GM19025 (cell line): Measurements from ENCODE around the gene HELZ.
"Not testable (repeated sequence)": the region's sequence is repeated elsewhere in the genome, so short reads cannot be mapped to it uniquely, and the experiment has no call there.

Experiments
- ATAC-seq: cut with Tn5 transposase; IDR thresholded peaks from one replicate; pipeline ENCODE4 v1.9.1; 2021; ENCODE audit warnings: mild to moderate bottlenecking, low read depth, moderate library complexity; ENCODE audit not compliant: unreplicated experiment

HELZ gene

GRCh38 chr17:67150826-67151225 is 94.2 kb downstream of the HELZ start:
- ATAC-seq: no peak

DNA sequence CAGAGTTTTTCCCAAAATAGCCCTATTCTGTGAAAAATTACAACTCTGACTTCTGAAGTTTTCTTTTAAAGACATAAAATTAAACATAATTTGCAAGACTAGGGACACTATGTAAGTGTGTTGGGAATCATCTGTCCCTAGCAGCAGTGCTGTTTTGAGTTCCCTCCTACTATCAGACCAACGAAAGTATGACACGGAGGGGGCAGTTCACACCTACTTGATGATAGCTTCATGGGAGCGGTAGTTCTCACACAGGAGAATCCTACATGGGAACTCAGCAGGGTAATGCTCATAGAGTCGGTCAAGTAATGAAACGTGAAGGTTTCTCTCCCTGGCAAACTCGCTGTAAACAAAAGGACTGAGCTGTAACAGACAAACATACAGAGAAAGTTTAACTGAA is 96.6 kb downstream of the HELZ start:
- no peak for ATAC-seq

- no peak for ATAC-seq
Observed at GRCh38 chr17:67145183-67145805, 99.7 kb downstream of the HELZ start.

DNA sequence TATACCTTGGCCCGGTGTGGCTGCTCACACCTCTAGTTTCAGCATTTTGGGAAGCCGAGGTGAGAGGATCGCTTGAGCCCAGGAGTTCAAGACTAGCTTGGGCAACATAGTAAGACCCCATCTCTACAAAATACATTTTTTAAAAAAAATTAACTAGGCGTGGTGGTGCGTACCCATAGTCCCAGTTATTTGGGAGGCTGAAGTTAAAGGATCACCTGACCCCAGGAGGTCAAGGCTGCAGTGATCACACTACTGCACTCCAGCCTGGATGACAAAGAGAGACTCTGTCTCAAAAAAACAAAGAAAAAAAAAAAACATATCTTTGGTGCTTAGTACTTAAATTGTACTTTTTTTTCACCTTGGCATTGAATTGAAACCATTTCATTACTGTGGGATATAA is 101.7 kb downstream of the HELZ start:
- ATAC-seq: no peak

DNA sequence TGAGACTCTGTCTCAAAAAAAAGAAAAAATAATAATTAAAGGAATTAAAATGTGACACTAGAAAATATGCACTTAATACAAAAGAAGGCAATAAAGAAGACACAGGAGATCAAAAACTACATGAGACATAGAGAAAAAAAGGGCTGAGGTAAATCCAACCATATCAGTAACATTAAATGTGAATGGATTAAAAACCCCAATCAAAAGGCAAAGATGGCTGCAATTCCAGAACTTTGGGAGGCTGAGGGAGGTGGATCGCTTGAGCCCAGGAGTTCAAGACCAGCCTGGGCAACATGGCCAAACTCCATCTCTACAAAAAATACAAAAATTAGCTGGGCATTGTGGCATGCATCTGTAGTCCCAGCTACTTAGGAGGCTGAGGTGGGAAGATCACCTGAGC is 103.0 kb downstream of the HELZ start:
- ATAC-seq: not testable (repeated sequence)

DNA sequence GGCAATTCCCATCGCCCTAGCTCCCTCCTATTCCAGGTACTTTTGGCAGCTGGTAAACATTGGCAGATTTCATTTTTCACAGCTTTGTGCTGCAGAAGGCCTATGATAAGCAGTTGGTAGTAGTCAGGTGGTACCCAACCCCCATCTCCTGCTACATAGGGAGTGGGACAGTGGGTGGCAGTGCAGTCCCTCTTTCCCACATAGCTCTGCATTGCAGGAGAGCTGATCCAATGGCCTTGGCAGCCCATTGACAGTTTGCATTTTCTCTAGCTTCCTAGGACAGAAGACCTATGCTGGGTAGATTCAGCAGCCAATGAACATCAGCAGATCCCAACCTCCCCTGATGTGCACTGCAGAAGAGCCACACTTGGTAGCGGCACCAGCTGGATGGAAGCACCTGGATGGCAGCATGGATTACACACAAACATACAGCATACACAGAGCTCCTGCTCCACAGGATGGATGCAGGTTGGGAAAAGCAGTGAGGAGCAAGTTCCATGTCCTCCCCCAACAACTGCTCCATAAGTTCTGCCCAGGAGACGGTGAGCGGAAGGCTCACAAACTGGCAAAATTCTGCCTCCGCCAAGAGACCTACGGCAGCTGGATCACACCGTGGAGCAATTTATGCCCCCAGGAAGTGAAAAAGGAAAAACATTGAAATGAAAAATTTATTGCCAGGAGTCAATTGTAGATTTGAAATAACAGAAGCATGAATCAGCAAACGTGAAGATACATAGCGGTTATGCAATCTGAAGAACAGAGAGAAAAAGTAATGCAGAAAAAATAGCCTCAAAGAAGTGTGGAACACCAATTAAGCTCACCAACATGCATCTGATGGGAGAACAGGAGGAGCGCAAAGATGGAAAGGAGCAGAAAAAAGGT is 105.0 kb downstream of the HELZ start:
- no peak for ATAC-seq

GRCh38 chr17:67139289-67139688 is 105.7 kb downstream of the HELZ start:
- ATAC-seq: no peak

DNA sequence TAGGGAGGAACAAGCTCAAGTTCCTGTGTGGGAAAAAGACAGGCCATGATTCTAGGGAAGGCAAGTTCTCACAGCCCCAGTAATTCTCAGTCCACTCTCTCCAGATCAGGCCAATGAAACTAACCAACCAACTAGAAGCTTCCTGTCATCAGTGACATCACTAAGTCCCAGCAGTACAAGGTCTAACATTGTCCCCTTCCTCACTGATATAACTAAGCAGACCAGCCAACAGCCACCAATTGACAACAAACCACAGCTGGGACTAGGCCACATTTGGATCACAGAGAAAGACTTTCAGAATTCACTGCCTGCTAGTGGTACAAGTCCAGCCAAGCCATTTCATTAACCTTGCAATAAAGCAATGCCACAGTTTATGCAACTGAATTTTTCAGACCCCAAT is 106.6 kb downstream of the HELZ start:
- ATAC-seq: no peak

GRCh38 chr17:67137860-67138259 is 107.1 kb downstream of the HELZ start:
- no peak for ATAC-seq

DNA sequence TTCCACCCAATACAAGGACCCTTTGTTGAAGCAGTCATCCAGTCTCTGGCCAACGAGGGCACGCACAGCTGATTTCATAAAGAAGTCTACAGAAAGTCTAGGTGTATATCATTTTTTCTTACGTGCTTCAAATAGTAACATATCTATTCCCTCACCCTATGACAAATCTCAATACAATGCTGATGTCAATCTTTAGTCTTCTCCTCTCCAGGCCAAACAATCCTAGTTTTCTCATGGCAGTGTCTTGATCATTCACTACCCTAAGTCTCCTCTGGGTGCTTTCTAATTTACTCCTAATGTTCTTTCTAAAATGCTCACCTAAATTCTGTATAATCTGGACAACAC is 108.0 kb downstream of the HELZ start:
- ATAC-seq: no peak

- ATAC-seq: no peak
Observed at GRCh38 chr17:67136191-67137025, 108.6 kb downstream of the HELZ start.

GRCh38 chr17:67133161-67133560 is 111.8 kb downstream of the HELZ start:
- ATAC-seq: no peak

DNA sequence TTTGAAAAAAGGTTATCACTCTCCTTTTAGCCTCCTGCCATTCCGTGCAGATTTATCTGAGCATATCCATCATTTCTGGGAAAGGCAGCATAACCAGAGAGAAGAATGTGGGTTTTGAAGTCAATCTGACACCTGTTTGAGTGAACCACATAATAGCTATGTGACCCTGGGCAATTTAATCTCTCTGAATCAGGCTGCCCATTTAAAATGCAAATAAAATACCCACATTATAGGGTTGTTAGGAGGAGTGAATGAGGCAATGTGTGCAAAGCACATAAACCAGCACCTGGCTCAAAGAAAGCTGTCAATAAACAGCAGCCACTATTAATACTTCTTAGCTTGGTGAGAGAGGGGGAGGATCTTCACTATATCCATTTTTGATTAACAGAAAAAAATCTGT is 112.6 kb downstream of the HELZ start:
- no peak for ATAC-seq

- no peak for ATAC-seq
Observed at GRCh38 chr17:67130768-67131167, 114.2 kb downstream of the HELZ start.

- no peak for ATAC-seq
Observed at GRCh38 chr17:67129283-67129682, 115.7 kb downstream of the HELZ start.

DNA sequence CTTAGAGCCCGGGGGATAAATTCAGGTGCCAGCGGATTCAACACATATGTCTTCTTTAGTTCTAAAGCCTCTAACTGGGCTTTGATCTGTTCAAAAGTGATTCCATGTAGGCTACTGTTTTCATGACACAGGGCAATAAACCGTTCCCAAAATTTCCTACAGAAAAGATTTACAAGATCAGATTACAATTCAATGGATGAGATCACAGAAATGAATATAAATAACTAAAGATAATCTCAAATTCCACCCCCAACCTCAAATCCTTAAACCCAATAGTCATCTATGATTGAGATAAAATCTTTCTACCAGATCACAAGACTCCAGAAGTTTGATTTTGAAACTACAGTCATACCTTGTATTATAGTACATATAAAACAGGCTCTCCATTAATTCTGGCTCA is 116.3 kb downstream of the HELZ start:
- no peak for ATAC-seq

GRCh38 chr17:67127925-67128324 is 117.1 kb downstream of the HELZ start:
- no peak for ATAC-seq

DNA sequence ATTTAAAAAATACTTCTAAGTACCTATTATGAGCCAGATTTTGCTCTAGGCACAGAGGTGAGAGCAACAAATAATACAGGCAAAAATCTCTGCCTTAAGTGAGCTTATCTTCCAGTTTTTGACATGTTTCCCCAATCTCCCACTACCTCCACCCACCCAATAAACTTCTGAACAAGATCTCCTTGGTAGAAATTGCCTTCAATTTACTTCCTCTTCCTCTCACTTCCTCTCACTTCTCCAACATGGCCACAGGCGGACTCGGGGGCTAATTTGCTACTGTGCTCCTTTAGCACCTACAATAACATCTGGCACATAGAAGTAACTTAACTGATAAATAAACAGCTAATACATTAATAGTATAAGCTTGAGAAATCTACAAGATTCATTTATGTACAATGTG is 118.0 kb downstream of the HELZ start:
- no peak for ATAC-seq

- not testable (repeated sequence) for ATAC-seq
Observed at GRCh38 chr17:67126543-67126942, 118.5 kb downstream of the HELZ start.

GRCh38 chr17:67125924-67126323 is 119.1 kb downstream of the HELZ start:
- ATAC-seq: no peak

DNA sequence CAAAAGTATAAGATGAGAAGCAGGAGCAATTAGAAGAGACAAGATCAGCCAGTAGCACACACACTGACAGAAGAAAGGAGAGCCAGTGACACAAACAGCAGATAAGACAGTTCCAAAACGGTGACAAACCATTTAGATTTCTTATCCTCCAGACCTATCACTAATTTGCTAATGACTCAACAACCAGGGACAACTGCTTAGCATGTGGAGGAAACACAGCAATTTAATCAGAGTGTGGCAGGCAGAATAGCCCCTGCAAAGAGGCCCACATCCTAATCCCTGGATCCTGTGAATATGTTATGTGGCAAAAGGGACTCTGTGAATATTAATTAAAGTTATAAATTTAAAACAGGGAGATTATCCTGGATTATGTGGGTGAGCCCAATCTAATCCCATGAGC is 119.6 kb downstream of the HELZ start:
- ATAC-seq: no peak
